Spleen (tissue), 7 donors: ENCODE data around the gene IL1RL1.

Source experiments
- POLR2A ChIP-seq, 3 donors: fragments of 450-650 bp; IDR thresholded peaks; one replicate each; pipeline ENCODE4 v1.5.1; 2017; ENCODE audit warnings: antibody characterized with exemption in 3 of 3, mild to moderate bottlenecking in 1 of 3
- TF ChIP-seq, protein P1 (sequence below), 11 experiments: fragments of 200-600 bp in 7 of 11; fragments of 450-650 bp in 4 of 11; sonication (generic) in 4 of 11; IDR thresholded peaks in 8 of 11; conservative IDR thresholded peaks in 3 of 11; 1 replicate in 7 of 11; 2 replicates in 4 of 11; pipeline versions ENCODE4 v1.4.0 to v1.8.0; 2016 to 2021; ENCODE audit warnings: antibody characterized with exemption in 11 of 11, inconsistent platforms in 4 of 11, mild to moderate bottlenecking in 1 of 11
- donor health status: DM: no; HTN: no; CAD: no; lungs with moderate emphysema.
- donor health status: DM: no; HTN: no; CAD: no.
- donor health status: DM: no; HTN: no; CAD: no.

DNA sequence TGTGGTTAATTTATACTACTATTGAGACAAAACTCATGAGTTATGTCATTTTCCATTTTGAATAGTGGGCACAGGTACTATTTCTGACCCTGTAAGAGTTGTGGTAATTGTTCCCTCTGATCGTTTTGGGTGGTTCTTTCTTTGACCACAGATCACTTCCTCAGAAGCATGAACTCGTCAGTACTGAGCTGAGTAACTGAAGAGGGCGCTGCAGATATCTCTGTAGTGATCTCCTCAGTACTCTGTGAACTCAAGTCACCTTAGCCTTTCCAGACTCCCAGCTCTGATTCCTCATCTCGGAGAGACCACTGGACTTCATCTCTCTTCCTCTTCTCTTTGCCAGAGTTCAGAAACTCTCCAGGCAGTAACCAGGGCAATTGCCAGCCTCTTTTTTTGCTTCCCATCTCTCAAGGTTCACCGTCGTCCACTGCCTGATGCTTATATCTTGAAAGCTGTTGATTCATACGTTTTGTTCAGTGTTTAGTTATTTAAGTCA, 9.4 kb upstream of the IL1RL1 start:
- TF ChIP-seq, protein P1, sequence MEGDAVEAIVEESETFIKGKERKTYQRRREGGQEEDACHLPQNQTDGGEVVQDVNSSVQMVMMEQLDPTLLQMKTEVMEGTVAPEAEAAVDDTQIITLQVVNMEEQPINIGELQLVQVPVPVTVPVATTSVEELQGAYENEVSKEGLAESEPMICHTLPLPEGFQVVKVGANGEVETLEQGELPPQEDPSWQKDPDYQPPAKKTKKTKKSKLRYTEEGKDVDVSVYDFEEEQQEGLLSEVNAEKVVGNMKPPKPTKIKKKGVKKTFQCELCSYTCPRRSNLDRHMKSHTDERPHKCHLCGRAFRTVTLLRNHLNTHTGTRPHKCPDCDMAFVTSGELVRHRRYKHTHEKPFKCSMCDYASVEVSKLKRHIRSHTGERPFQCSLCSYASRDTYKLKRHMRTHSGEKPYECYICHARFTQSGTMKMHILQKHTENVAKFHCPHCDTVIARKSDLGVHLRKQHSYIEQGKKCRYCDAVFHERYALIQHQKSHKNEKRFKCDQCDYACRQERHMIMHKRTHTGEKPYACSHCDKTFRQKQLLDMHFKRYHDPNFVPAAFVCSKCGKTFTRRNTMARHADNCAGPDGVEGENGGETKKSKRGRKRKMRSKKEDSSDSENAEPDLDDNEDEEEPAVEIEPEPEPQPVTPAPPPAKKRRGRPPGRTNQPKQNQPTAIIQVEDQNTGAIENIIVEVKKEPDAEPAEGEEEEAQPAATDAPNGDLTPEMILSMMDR (IDR thresholded peaks at IDR 0.05 in 8 of 11, conservative IDR thresholded peaks at IDR 0.05 in 3 of 11): peak in 5 of 11 experiments; percentile 39 to 58 (median 53)
- no peak for TF ChIP-seq POLR2A (IDR thresholded peaks at IDR 0.05)
